AG09319 (cell line): ENCODE measurements around the gene CDYL.

ENCODE experiments used
- DNase-seq: peaks from one replicate; pipeline ENCODE4 v3.0.0-alpha.2; 2010; ENCODE audit warnings: low read depth; ENCODE audit errors: extremely low read depth
- TF ChIP-seq, protein P1 (sequence below): IDR thresholded peaks from 2 replicates; pipeline ENCODE4 v1.5.1; 2011; ENCODE audit warnings: low read depth, mild to moderate bottlenecking, inconsistent platforms, low read length, moderate library complexity

CDYL gene

DNA sequence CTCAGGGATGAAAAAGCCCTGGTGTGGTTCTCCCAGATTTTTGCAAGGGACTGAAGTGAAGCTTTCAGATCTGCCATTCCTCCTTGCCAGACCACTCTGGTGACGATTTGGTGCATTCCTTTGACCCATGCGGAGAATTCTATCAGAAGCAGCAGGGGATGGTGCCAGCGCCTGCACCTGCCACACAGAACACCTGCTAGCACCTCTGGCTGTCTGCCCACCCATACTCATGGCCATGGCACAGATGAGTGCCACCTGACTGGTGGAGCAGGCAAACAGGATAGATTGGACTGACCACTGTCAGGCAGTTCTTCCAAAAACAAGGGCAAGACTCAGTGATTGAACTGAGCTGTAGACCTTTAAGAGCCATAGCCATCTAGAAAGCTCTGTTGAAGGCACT lies 107.1 kb downstream of the CDYL start:
- TF ChIP-seq, protein P1, sequence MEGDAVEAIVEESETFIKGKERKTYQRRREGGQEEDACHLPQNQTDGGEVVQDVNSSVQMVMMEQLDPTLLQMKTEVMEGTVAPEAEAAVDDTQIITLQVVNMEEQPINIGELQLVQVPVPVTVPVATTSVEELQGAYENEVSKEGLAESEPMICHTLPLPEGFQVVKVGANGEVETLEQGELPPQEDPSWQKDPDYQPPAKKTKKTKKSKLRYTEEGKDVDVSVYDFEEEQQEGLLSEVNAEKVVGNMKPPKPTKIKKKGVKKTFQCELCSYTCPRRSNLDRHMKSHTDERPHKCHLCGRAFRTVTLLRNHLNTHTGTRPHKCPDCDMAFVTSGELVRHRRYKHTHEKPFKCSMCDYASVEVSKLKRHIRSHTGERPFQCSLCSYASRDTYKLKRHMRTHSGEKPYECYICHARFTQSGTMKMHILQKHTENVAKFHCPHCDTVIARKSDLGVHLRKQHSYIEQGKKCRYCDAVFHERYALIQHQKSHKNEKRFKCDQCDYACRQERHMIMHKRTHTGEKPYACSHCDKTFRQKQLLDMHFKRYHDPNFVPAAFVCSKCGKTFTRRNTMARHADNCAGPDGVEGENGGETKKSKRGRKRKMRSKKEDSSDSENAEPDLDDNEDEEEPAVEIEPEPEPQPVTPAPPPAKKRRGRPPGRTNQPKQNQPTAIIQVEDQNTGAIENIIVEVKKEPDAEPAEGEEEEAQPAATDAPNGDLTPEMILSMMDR, result no peak
- no peak for DNase-seq

GRCh38 chr6:4884646-4885340 lies 108.6 kb downstream of the CDYL start:
- TF ChIP-seq, protein P1, result no peak
- DNase-seq, result no peak

DNA sequence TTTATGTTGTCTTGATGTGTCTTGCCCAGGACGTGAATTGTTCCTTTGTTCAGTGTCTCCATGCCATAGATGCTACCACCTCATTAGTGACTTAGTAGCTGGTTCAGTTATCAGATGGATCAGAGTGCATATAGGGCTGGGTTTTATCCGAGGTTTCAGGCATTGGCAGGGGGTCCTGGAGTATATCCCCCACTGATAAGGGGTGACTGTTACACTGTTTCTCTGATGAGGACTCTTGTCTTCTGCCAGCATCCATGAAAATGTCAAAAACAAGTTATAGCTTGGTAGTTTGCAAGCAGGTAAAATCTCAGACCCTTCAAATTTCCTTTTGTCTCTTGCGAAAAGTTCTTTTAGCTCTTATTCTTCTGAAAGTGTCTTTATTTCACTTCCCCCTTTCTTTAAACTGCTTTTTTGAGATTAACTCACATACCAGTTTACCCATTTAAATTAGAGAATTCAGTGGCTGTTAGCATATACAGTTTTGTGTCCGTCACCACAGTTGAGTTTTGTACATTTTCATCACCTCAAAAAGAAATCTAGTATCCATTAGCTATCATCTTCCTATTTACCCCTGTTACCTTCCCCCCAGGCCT lies 109.2 kb downstream of the CDYL start:
- TF ChIP-seq, protein P1, result no peak
- DNase-seq, result no peak

GRCh38 chr6:4888841-4889240 lies 112.6 kb downstream of the CDYL start:
- DNase-seq, result no peak
- TF ChIP-seq, protein P1, result no peak

GRCh38 chr6:4889701-4890100 lies 113.5 kb downstream of the CDYL start:
- TF ChIP-seq, protein P1, result no peak
- no peak for DNase-seq

- DNase-seq, result no peak
- TF ChIP-seq, protein P1, result no peak
Observed at GRCh38 chr6:4890191-4890590, 114.0 kb downstream of the CDYL start.

DNA sequence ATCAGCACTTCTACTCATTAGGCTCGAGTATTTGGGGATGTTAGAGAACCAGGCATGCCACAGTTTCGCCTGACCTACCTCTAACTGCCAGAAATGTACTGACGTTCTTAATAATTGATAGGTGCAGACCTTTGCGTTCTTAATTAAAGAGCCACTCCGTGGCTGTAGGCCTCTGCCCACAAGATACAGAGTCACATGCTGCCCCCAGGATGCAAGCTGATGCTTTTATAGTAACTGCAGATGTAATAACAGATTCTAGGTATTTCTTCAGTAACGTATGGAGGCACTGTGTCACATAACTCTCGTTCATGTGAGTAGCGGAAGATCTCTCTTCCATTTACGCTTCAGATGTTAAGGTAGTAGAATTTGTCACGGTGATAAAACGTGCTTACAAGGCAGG lies 114.4 kb downstream of the CDYL start:
- TF ChIP-seq, protein P1, result no peak
- no peak for DNase-seq
